GM10266 (cell line): ENCODE data around the gene ZNF804B.

Source experiments
- DNase-seq: peaks from one replicate; pipeline ENCODE4 v3.0.0; 2012; ENCODE audit errors: extremely low spot score
- CTCF ChIP-seq: IDR thresholded peaks from 2 replicates; pipeline ENCODE4 v1.5.1; 2012; ENCODE audit warnings: mild to moderate bottlenecking, low read depth; ENCODE audit not compliant: control insufficient read depth, insufficient read depth; ENCODE audit errors: missing control alignments

Gene ZNF804B

GRCh38 chr7:88912852-88913251 is 153.4 kb downstream of the ZNF804B start:
- TF ChIP-seq CTCF = no peak
- no peak for DNase-seq

DNA sequence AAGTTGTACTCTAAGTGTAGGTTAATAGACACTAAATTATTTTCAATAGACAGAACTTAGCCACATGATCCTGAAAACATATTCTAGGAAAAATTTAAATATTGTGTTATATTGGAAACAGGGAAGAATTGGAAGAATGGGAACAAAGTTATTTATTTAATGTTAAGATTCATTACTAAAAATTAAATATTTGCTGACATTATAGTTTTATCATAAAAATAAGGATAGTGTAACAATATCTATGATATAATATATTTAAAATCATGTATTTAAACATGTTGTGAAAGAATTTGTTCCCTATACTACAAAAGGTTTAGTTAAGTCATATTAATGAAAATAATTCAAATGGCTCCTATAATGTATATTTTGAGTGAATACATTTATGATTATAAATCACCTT is 156.1 kb downstream of the ZNF804B start:
- TF ChIP-seq CTCF = no peak
- no peak for DNase-seq

GRCh38 chr7:88919478-88920131 is 160.1 kb downstream of the ZNF804B start:
- no peak for TF ChIP-seq CTCF
- DNase-seq = no peak

DNA sequence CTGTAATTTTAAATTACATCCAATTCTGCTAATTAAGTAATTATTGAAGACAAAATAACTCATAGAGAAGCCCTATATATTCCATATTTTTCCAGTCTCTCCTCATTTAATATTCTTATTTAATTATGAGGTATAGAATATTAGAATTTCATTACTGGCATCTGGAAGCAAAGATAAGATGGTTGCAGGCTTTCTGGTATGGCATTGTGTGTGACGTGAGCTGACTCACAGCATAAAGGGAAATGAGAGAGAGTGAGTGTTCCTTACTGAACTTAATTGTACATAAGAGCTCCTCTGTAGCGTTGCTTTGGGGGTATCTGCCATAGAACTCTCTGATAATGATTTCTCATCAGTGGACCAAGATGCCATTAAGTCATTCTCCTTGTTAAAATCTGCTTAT is 163.4 kb downstream of the ZNF804B start:
- no peak for TF ChIP-seq CTCF
- no peak for DNase-seq

GRCh38 chr7:88928276-88928675 is 168.8 kb downstream of the ZNF804B start:
- DNase-seq = no peak
- TF ChIP-seq CTCF = no peak

- TF ChIP-seq CTCF = no peak
- no peak for DNase-seq
Observed at GRCh38 chr7:88929719-88930118, 170.2 kb downstream of the ZNF804B start.

DNA sequence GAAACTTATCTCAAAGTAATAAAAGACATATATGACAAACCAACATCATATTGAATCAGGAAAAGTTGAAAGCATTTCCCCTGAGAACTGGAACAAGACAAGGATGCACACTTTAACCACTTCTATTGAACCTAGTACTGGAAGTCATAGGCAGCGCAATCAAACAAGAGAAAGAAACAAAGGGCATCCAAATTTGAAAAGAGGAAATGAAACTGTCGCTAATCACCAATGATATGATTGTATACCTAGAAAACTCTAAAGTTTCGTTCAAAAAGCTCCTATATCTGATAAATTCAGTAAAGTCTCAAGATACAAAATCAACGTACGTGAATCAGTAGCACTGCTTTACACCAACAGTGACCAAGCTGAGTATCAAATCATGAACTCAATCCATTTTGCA is 173.8 kb downstream of the ZNF804B start:
- no peak for TF ChIP-seq CTCF
- no peak for DNase-seq
